LoVo (cell line): Measurements from ENCODE around the gene RNF152.

Experiments
- DNase-seq: peaks from one replicate; pipeline ENCODE4 v3.0.0-alpha.2; 2016; ENCODE audit warnings: low spot score

The RNF152 gene

GRCh38 chr18:61854578-61855448 lies 38.0 kb downstream of the RNF152 start:
- DNase-seq, result no peak

DNA sequence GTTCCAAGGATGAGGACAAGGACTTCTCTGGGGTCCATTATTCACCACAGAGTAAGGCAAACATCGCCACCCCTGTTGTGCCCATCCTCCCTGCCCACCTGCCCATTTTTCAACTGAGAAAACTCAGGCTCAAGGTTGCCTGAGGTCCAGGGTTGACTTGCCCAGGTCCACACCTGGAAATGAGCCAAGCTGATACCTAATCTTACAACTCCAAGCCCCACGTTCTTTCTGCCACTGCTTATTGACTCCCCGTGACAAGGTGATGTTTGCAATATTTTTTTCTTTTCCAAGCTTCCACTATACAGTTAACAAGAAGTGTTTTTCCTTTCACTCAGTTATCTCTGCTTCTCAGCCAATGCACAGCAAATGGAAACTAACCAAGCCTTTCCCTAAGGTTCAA lies 39.0 kb downstream of the RNF152 start:
- DNase-seq, result no peak

- peak; percentile 7 for DNase-seq
These were observed 40.3 kb downstream of the RNF152 start for GRCh38 chr18:61852496-61852895.

GRCh38 chr18:61851940-61852451 lies 40.8 kb downstream of the RNF152 start:
- DNase-seq, result no peak

DNA sequence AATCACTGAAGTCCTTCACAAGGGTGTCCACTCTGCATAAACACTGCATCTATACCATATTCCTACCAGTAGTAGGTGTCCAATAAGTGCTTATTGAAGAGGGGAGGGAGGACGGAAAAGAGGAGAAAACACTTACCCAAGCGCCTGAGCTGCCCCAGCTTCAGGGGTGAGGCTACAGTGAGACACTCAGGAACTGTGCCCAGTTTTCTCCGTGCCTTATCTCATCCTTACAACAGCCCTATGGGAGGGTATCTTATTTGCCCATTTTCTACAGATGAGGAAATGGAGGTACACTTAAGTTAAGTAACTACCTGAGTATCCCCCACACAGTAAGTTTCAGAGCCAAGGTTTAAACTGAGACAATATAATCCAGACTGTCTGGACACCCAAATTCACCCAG lies 41.5 kb downstream of the RNF152 start:
- no peak for DNase-seq

DNA sequence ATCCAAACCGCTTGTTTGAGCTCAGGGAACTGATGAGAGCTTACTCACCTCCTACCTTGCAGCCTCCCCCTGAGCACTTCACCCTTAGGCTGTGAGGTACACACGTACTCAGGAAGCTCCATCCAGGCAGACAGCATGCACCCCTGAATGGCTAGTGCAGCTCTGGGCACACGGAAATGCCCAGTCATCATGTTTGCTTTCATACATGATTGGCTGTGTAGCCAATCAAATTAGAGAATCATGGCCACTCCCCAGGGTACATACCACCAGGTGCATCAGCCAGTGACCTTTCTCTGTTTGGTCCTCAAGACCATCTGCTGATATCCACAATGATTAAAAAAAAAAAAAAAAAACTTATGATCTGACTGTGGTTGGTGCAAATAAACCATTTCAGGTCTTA lies 42.1 kb downstream of the RNF152 start:
- no peak for DNase-seq

DNA sequence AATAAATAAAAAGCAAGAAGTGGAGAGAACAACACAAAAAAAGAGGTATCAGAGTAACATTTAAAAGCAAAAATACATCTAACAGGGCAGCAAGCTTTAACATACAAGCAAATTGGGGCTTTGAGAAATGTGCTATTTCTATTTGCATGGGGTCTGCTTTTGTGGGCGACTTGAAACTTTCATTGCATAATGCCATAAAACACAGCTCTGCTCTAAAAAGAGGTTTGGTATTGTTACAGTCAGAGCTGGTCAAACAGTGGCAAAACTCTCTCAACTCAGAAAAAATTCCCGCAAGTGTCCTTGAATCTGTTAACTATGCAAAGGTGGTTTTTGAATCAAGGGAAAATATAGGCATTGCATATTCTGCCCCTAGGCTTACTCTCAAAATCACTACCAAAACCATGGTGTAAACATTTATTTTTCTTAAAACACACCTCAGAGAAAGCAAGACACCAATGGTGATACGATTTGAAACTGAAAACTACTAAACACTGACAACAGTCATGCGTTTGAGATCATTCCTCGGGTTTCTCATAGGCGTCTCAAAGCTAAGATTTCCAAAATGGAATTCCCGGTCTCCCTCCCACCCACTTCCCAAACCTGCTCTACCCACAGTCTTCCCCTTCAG lies 45.5 kb downstream of the RNF152 start:
- DNase-seq, result no peak

DNA sequence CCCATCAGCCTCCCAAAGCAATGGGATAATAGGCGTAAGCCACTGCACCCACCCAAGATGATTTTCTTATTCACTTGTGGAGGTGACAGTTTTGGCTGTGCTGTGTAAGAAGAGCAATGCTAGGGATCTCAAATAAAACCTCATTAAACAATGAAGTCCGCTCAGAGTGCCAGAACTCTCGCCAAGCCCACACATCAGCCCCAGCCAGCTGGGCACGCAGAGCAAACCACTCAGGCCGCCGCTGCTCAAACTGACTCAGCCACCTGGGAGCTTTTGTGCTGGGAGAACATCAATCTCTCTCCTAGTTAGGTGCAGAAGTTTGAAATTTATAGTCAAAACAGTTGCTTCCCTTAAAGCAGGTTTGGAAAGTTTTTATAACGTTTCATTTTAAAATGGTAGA lies 47.6 kb downstream of the RNF152 start:
- no peak for DNase-seq

DNA sequence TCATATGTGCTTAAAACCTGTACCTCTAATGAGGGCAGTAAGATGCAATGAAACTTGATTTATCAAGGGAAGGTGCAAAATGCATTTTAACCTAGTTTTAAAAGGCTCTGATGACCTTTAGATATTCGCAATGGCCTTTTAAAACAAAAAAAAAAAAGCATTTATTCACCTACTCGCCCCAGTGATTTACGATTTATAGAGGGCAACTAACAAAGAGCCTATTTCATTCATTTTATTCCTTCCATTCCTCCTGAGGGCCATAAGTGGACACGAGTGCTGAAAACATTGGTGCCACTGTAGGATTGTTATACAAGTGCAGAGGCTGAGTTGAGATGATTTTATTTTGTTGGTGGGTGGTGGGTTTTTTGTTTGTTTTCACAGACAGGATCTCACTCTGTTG lies 48.1 kb downstream of the RNF152 start:
- DNase-seq, result no peak

- no peak for DNase-seq
These were observed 50.7 kb downstream of the RNF152 start for GRCh38 chr18:61842146-61842545.

DNA sequence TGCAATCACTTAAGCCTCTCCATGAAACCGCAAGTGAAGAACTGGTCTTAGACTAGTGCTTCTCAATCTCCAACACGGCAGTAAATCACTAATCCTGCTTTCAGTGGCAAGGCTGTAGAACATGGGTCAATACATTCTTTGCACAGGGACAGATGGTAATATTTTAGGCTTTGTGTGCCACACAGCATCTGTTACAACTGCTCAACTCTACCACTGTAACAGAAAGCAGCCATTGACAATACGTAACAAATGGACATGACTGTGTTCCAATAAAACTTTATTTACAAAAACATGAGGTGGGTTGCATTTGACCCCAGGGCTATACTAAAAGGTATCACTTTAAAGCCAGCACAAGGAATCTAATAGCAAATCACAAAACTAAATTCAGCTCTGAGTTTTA lies 51.1 kb downstream of the RNF152 start:
- DNase-seq, result no peak

- no peak for DNase-seq
These were observed 52.5 kb downstream of the RNF152 start for GRCh38 chr18:61840324-61840723.

DNA sequence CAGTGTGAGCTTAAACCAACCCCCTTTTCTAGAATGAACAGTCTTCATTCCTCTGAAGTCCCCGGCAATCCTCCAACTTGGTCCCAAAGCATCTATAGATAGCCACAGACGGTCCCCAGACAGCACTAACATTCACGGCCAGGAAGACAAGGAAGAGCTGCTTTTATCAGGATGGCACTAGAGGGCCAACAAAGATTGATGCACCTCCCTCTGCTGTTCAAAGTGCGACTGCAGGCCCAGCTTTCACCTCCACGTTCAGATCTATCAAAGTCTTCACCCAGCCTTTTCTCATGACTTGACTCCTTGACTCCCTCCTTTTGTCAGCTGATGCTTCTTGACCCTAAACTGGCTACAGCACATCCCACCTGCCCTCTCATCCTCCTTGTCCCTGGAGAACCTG lies 54.3 kb downstream of the RNF152 start:
- no peak for DNase-seq

GRCh38 chr18:61833978-61834377 lies 58.8 kb downstream of the RNF152 start:
- no peak for DNase-seq

DNA sequence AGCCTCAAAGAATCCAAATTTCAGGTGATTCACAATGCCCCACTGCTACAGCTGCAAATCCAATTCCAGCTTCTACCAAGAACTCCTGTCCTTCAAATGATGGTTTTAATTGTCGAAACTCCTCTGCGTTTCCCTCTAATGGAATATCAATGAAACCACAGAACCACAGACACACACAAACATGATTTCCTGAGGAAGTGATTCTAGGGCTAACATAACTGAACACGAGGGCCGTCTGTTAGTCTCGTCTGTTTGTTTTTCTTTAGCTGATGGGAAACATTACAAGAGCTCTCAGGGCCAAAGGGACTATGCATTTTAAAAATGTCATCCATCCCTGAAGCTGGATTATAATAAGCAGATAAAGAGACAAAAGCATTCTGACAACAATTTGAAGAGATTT lies 59.4 kb downstream of the RNF152 start:
- DNase-seq, result no peak

- no peak for DNase-seq
These were observed 59.9 kb downstream of the RNF152 start for GRCh38 chr18:61832858-61833257.

DNA sequence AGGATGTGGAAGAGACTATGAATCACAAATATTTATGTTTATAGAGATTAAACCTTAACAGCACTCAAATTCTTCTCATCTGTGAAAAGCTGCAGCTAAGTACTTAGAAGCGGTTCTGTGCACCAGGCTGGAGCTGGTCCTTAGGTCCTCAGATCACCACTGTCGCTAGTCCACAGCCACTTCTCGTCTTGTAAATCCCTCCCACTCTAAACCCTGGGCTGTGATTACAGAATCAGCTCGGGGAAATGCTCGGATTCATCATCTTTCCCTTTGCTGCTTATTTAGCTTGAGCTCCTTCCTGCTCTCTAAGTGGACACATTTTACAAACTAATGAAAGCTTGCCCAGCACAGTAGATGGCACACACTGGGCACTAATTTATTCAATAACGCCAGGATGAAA lies 61.7 kb downstream of the RNF152 start:
- no peak for DNase-seq

- DNase-seq, result no peak
These were observed 63.7 kb downstream of the RNF152 start for GRCh38 chr18:61829108-61829507.

GRCh38 chr18:61827591-61827990 lies 65.2 kb downstream of the RNF152 start:
- no peak for DNase-seq

DNA sequence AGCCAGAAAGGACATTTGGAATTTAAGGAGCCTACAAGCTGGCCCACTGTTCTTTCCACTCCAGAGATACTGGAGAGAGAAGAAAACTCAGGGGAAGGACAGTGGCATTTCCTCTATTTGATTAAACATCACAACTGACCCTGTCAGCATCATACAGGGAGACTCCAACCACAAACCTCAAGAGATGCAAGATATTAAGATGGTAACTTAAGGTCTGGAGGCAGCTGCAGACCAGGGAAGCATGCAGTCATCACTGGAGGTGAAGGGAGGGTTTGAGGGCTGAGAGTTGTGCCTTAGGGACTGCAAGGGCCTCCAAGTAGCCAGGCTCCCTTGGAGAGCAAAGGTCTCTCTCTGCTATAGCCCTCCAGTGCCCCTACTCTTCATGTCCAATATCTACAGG lies 67.4 kb downstream of the RNF152 start:
- no peak for DNase-seq

- DNase-seq, result no peak
These were observed 68.0 kb downstream of the RNF152 start for GRCh38 chr18:61824733-61825363.

GRCh38 chr18:61823595-61823994 lies 69.2 kb downstream of the RNF152 start:
- no peak for DNase-seq

DNA sequence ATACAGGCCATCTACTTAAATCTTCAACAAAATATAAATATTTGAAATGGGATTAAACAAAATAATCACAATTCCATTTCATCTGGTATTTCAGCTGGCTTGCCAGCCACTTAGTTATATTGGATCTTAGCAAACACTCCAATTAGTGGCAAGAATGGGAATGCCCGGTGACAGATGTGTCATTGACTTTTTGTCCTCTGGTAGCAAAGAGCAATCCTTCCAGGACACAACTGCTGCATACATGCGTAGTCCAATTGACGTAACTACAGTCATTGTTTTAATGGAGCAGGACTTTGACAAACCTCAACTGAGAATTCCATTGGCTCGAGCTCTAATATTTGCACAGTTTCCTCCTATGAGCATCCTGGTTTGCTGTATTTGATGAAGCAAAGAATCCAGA lies 69.9 kb downstream of the RNF152 start:
- no peak for DNase-seq
